GM12892 (cell line): ENCODE data around the gene SAMD14.
A peak's percentile ranks its signal among the peaks of the same experiment; 100 is the strongest.

Experiments used
- DNase-seq: peaks from one replicate; pipeline ENCODE4 v3.0.0; 2011; ENCODE audit not compliant: insufficient read length
- FAIRE-seq: peaks from 2 replicates; lab custom pipeline; 2011; peaks lifted over from hg19 to GRCh38; lab: Jason Lieb, UNC
- POLR2A ChIP-seq: IDR thresholded peaks from 2 replicates; pipeline ENCODE4 v1.6.1; 2011; ENCODE audit warnings: low read depth, low read length, control low read depth
- POLR2AphosphoS5 ChIP-seq: IDR thresholded peaks from 2 replicates; pipeline ENCODE4 v1.6.1; 2011; ENCODE audit warnings: low read depth, low read length, control low read depth
- TAF1 ChIP-seq: IDR thresholded peaks from 2 replicates; pipeline ENCODE4 v1.6.1; 2011; ENCODE audit warnings: low read depth, mild to moderate bottlenecking, control low read depth, low read length, borderline replicate concordance

Gene SAMD14

GRCh38 chr17:50151937-50152547 is 22.1 kb upstream of the SAMD14 start:
- FAIRE-seq (peak; percentile 94), DNase-seq (peak; percentile 67)
- TF ChIP-seq POLR2A, result no peak; the same call in 1 of the 2 replicates
- peak; percentile 57; the same call in 1 of the 2 replicates for TF ChIP-seq POLR2AphosphoS5
- peak; percentile 47; the same call in 1 of the 2 replicates for TF ChIP-seq TAF1

DNA sequence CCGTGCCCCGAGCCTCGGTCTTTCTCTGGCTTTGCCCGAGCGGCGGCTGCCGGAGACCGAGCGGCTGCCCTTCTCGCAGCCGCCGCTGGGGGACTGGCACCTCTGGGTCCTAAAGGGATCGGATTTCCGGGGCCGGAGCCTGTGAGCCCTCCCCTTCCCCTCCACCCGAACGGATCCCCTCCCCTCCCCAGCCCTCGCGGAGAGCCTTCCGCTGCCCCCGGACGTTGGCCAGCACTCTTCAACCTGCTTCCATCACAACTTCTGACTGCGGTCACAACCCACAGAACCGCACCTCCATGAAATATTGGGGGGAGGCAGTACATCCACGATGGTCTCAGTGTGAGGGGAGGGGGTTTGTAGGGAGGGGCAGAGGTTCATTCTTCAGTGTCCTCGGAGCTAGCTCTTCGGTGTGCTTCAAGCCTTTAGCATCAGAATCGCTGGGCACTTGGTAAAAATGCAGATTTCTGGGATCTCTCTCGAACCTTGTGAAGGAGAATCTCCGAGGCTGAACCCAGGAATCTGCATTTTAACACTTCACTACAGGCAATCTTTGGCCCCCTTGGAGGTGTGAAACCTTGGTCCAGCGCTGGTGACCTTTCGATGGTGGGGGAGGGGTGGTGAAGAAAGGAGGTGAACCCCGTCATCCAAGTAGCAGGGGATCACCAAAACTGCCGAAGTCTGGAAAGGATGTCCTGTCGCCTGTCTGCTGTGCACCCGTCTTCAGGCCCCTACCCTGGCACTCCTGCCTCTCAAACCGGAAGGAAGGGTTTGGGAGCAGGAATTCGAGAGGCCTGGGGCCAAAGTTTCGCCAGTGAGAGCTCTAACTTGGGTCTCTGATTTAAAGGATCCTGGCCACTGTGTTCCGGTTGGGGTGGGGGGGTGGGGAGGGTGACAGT is 21.3 kb upstream of the SAMD14 start:
- FAIRE-seq (peak; percentile 87), DNase-seq (peak; percentile 94)
- peak; percentile 69 for TF ChIP-seq TAF1
- TF ChIP-seq POLR2AphosphoS5, result peak; percentile 61; the same call in 1 of the 2 replicates
- no peak for TF ChIP-seq POLR2A

GRCh38 chr17:50150354-50151040 is 20.5 kb upstream of the SAMD14 start, which contains the start of gene PPP1R9B:
Gene PPP1R9B (minus strand): TSS chr17:50150677. CDS start chr17:50150513, 164 bp downstream.
- TF ChIP-seq POLR2AphosphoS5 (no peak), POLR2A (no peak), TAF1 (no peak)
- no peak for DNase-seq
- no peak for FAIRE-seq

DNA sequence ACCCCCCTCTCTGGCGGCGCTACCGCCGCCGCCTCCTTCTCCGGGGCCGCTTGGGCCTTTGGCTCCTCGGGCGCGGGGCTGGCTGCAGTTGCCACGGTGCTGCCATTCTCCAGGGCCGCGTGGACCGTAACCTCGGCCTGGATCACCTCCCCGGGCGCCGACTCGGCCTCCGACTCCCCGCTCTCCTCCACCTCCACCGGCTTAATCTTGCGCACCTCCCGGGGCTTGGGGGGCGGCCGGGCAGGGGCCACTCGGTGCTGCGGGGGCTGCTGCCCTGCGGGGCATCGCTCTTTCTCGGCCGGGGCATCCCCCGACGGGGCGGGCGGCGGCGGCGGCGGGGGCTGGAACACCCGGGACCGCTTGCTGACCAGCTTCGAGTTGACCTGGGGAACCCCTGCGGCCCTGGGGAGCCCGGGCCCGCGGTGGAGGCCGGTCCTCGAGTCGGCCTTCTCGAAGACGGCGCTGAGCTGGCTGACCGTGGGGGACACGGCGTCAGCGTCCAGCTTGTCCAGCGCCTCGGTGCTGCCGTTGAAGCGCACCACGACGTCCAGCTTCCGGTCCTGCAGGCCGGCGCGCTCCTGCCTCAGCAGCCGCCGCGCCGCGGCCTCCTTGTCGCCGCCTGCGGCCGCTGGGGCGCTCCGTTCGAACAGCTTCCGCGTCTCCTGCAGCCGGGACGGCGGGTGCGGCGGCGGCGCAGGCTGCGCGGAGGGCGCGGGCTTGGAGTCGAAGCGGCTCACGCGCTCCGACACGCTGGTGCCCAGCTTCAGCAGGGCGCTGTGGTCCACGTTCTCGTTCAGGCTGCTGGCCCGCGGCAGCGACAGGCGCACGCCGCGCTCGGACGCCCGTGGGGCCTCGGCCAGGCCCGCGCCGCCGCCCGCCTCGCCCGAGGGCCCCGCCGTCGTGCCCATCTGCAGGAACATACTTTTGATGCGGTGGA is 19.7 kb upstream of the SAMD14 start:
- FAIRE-seq, result peak; percentile 87
- DNase-seq, result no peak

DNA sequence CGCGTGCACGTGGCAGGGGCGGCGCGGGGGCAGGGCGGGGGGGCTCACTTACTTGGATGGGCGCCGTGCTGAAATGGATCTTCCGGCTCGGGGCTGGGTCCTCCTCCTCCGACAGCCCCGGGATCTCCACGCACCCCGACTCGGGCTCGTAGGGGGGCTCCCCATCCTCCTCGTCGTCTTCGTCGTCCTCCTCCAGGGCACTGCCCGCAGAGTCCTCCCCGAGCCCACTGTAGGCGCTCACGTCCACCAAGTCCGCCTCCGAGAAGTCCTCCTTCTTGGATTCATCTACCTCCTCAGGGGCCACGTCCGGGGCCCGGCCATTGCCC is 19.1 kb upstream of the SAMD14 start:
- FAIRE-seq, result no peak
- TF ChIP-seq POLR2A (no peak), POLR2AphosphoS5 (no peak), TAF1 (0 out of 2 replicates have a peak, but pooled peaks have one; percentile 29)
- no peak for DNase-seq

More for the DNA sequence above, 19.7 kb upstream of the SAMD14 start:
- TF ChIP-seq TAF1, result 0 out of 2 replicates have a peak, but pooled peaks have one; percentile 46
- TF ChIP-seq POLR2AphosphoS5, result no peak; the same call in 1 of the 2 replicates
- TF ChIP-seq POLR2A, result no peak

- FAIRE-seq, result peak; percentile 91
- TF ChIP-seq TAF1 (0 out of 2 replicates have a peak, but pooled peaks have one; percentile 35), POLR2AphosphoS5 (peak; percentile 63), POLR2A (peak; percentile 53)
- peak; percentile 74 for DNase-seq
These were observed 18.5 kb upstream of the SAMD14 start for GRCh38 chr17:50148226-50149090.

DNA sequence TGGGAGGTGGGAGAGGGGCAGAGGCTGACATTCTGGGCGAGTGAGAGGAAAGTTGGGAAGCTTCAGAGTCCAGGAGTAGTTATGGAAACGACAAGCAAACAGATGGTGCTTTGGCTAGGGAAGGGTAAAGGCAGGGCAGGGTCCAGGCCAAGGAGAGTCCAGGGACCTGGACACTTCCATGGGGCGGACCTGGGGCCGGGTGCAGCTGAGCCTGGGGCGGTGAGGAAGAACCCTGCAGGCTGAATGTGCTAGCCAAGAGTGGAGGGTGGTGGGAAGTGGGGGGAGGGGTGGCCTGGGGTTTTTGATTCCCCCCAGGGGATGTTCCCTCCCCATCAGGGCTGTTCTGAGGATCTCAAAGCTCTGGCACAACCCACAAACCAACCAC is 17.9 kb upstream of the SAMD14 start:
- FAIRE-seq (no peak), DNase-seq (no peak)
- no peak for TF ChIP-seq TAF1
- no peak for TF ChIP-seq POLR2A
- no peak for TF ChIP-seq POLR2AphosphoS5

DNA sequence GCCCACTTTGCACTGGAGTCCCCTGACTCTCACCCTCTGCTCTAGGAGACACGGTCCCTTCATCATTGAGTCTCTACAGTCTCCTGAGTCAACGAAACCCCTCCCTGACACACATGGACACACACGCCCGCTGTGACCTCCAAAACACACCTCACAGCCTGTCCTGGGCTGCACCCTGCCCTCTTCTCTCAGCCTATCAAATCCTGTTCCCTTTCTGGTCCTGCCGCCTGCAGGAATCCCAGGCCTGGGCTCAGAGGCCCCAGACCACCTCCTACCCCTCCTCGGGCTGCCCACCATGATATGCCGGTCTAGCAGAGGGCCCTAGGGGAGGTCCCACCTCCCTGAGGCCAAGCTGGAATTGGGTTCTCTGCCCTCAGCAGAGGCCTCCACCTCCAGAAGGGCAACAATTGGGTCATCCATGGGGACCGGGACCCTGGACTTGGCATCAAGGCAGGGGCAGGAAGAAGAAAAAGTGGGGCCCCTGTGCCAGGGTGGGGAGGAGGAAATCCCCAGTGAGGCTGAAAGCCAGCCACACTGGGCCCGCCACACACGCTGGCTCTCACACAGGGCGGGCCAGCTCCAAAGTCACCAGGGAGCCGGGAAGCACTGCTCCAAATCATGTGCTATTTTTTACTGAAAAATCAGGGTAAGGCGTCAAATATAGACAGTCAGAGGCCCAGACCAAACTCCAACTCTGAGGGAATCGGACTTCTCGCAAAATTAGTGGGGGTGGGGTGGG is 17.1 kb upstream of the SAMD14 start:
- DNase-seq, result no peak
- no peak for TF ChIP-seq TAF1
- no peak; the same call in 1 of the 2 replicates for TF ChIP-seq POLR2AphosphoS5
- TF ChIP-seq POLR2A, result no peak
- FAIRE-seq, result peak; percentile 78
